Smooth muscle cell (in vitro differentiated cells): ENCODE results near the gene IBSP. TPM values are rescaled to one million over a fixed set of nuclear protein-coding genes. Genes with fewer than 3 reads are reported as not detected.

ENCODE experiments used
- DNase-seq: peaks from one replicate; lab custom pipeline; 2025; ENCODE audit not compliant: unreplicated experiment; lab: John Stamatoyannopoulos, UW
- H2AFZ ChIP-seq: fragments of 200-600 bp; sonication (generic); 2 replicates; pipeline ENCODE4 v1.6.0; 2016; ENCODE audit warnings: antibody characterized with exemption, low read depth, mild to moderate bottlenecking
- H3F3A ChIP-seq: fragments of 200-600 bp; sonication (generic); 2 replicates; pipeline ENCODE4 v1.6.0; 2017; ENCODE audit warnings: antibody characterized with exemption, low read depth
- H3K27ac ChIP-seq: fragments of 200-600 bp; sonication (generic); 2 replicates; pipeline ENCODE4 v1.5.1; 2016; ENCODE audit warnings: low read depth, mild to moderate bottlenecking
- H3K27me3 ChIP-seq: fragments of 200-600 bp; sonication (generic); 2 replicates; pipeline ENCODE4 v1.6.1; 2016; ENCODE audit warnings: low read depth, mild to moderate bottlenecking
- H3K36me3 ChIP-seq: fragments of 200-600 bp; sonication (generic); 2 replicates; pipeline ENCODE4 v1.5.1; 2016; ENCODE audit warnings: low read depth
- H3K4me1 ChIP-seq: fragments of 200-600 bp; sonication (generic); 2 replicates; pipeline ENCODE4 v1.5.1; 2016; ENCODE audit warnings: low read depth
- H3K4me2 ChIP-seq: fragments of 200-600 bp; sonication (generic); 2 replicates; pipeline ENCODE4 v1.6.0; 2016; ENCODE audit warnings: mild to moderate bottlenecking
- H3K4me3 ChIP-seq: fragments of 200-600 bp; sonication (generic); 2 replicates; pipeline ENCODE4 v1.5.1; 2016; ENCODE audit warnings: mild to moderate bottlenecking
- H3K79me2 ChIP-seq: fragments of 200-600 bp; sonication (generic); 2 replicates; pipeline ENCODE4 v1.6.0; 2016; ENCODE audit warnings: low read depth, mild to moderate bottlenecking
- H3K9ac ChIP-seq: fragments of 200-600 bp; sonication (generic); 2 replicates; pipeline ENCODE4 v1.6.0; 2016; ENCODE audit warnings: low read depth
- H3K9me3 ChIP-seq: fragments of 200-600 bp; sonication (generic); replicated peaks from 2 replicates; pipeline ENCODE4 v1.5.1; 2016; ENCODE audit warnings: low read depth
- H4K20me1 ChIP-seq: fragments of 200-600 bp; sonication (generic); 2 replicates; pipeline ENCODE4 v1.6.0; 2016; ENCODE audit warnings: low read depth
- CTCF ChIP-seq: fragments of 200-600 bp; sonication (generic); IDR thresholded peaks from 2 replicates; pipeline ENCODE4 v1.5.1; 2017; ENCODE audit warnings: borderline replicate concordance, mild to moderate bottlenecking, antibody characterized with exemption; ENCODE audit not compliant: insufficient read depth, poor library complexity, severe bottlenecking
- WGBS: methylation state at CpG from one replicate; pipeline ENCODE4 v1.1.7; 2016; ENCODE audit warnings: low lambda C conversion rate; 5-methylcytosine and 5-hydroxymethylcytosine counted together
- polyA plus RNA-seq: library from polyadenylated mRNA; unstranded; fragments of >200 nt; fragmentation: Nextera tagmentation; extraction: Ambion mirVana; gene quantifications from 2 replicates; pipeline ENCODE4 v1.2.1, GENCODE V29; 2016
- total RNA-seq: library from RNA; depleted of rRNA; stranded (reverse); fragments of >200 nt; gene quantifications from 2 replicates; pipeline ENCODE4 v1.2.3, GENCODE V29; 2014

IBSP gene, protein sequence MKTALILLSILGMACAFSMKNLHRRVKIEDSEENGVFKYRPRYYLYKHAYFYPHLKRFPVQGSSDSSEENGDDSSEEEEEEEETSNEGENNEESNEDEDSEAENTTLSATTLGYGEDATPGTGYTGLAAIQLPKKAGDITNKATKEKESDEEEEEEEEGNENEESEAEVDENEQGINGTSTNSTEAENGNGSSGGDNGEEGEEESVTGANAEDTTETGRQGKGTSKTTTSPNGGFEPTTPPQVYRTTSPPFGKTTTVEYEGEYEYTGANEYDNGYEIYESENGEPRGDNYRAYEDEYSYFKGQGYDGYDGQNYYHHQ
- total RNA-seq (not detected in 2 replicates), polyA plus RNA-seq (not detected in 2 replicates)

- TF ChIP-seq CTCF, result no peak
- no peak within 1 kb of the TSS for H3K4me2 ChIP-seq
- H4K20me1 ChIP-seq, result no peaks in the 10 kb centered on the region
- no peaks in the 10 kb centered on the region for H3K9me3 ChIP-seq
- no peak within 1 kb of the TSS for H2AFZ ChIP-seq
- no peaks in the 10 kb centered on the region for H3K4me1 ChIP-seq
- no peaks in the 10 kb centered on the region for H3K27me3 ChIP-seq
- no peak for DNase-seq
- H3K4me3 ChIP-seq, result no peak within 1 kb of the TSS
- 79% methylated on average over 4 of the region's 4 CpGs for WGBS
- H3K36me3 ChIP-seq, result no peaks in the 10 kb centered on the region
- H3K79me2 ChIP-seq, result no peaks in the 10 kb centered on the region
- no peak within 1 kb of the TSS for H3K9ac ChIP-seq
- H3F3A ChIP-seq, result no peaks in the 10 kb centered on the region
- no peak within 1 kb of the TSS for H3K27ac ChIP-seq
These were observed at the start of gene IBSP for GRCh38 chr4:87799301-87800113. TSS of gene IBSP (plus strand) at chr4:87799554. CDS start at chr4:87802362, 2,808 bp downstream.

- no peak overlapping the region for H3K4me2 ChIP-seq
- H3K27ac ChIP-seq, result no peak overlapping the region
- no peak for DNase-seq
- TF ChIP-seq CTCF, result no peak
- no peak overlapping the region for H3K9ac ChIP-seq
- WGBS, result 93% methylated on average over 2 of the region's 2 CpGs
- H3K4me3 ChIP-seq, result no peak overlapping the region
- H3K79me2 ChIP-seq, result no peaks in the 10 kb centered on the region
- no peaks in the 10 kb centered on the region for H4K20me1 ChIP-seq
- H3K9me3 ChIP-seq, result no peaks in the 10 kb centered on the region
- H3F3A ChIP-seq, result no peaks in the 10 kb centered on the region
- no peak overlapping the region for H2AFZ ChIP-seq
- H3K4me1 ChIP-seq, result no peaks in the 10 kb centered on the region
- no peaks in the 10 kb centered on the region for H3K27me3 ChIP-seq
- H3K36me3 ChIP-seq, result no peaks in the 10 kb centered on the region
These were observed 49.5 kb upstream of the IBSP start for GRCh38 chr4:87749883-87750282.

- H2AFZ ChIP-seq, result no peak overlapping the region
- H3K36me3 ChIP-seq, result no peaks in the 10 kb centered on the region
- H3K27me3 ChIP-seq, result no peaks in the 10 kb centered on the region
- H3K4me1 ChIP-seq, result no peaks in the 10 kb centered on the region
- no peak overlapping the region for H3K9ac ChIP-seq
- WGBS, result 77% methylated on average over 2 of the region's 2 CpGs
- H3K4me2 ChIP-seq, result no peak overlapping the region
- H3K4me3 ChIP-seq, result no peak overlapping the region
- H3K9me3 ChIP-seq, result no peaks in the 10 kb centered on the region
- no peak for DNase-seq
- H3K79me2 ChIP-seq, result no peaks in the 10 kb centered on the region
- no peak overlapping the region for H3K27ac ChIP-seq
- no peaks in the 10 kb centered on the region for H4K20me1 ChIP-seq
- H3F3A ChIP-seq, result no peaks in the 10 kb centered on the region
- no peak for TF ChIP-seq CTCF
These were observed 41.1 kb upstream of the IBSP start for GRCh38 chr4:87758270-87758669.
